Measurements from ENCODE around the gene HES7.

Gene HES7

GRCh38 chr17:8087952-8088230 lies 36.0 kb downstream of the HES7 start:
- TF ChIP-seq MYC (IDR thresholded peaks at IDR 0.05; ENCODE audit: low read depth, low read length) (no peak), MAX (IDR thresholded peaks at IDR 0.05; ENCODE audit: low read depth, low read length) (no peak), POLR2A (IDR thresholded peaks at IDR 0.05; ENCODE audit: extremely low read depth, insufficient read length) (no peak), CTCF (IDR thresholded peaks at IDR 0.05; ENCODE audit: low read depth, low read length) (no peak)
- DNase-seq (ENCODE audit: low read depth) = no peak
- H3K4me3 ChIP-seq (ENCODE audit: low read depth, low read length) = no peak overlapping the region

GRCh38 chr17:8087075-8087951 lies 36.6 kb downstream of the HES7 start, which contains the start of gene ALOX12B:
Gene ALOX12B (minus strand): TSS chr17:8087716. CDS start chr17:8087442, 274 bp downstream.
- DNase-seq (ENCODE audit: low read depth) = no peak
- H3K4me3 ChIP-seq (ENCODE audit: low read depth, low read length) = no peak within 1 kb of the TSS
- TF ChIP-seq POLR2A (IDR thresholded peaks at IDR 0.05; ENCODE audit: extremely low read depth, insufficient read length) (no peak), MAX (IDR thresholded peaks at IDR 0.05; ENCODE audit: low read depth, low read length) (no peak), MYC (IDR thresholded peaks at IDR 0.05; ENCODE audit: low read depth, low read length) (no peak), CTCF (IDR thresholded peaks at IDR 0.05; ENCODE audit: low read depth, low read length) (no peak)

GRCh38 chr17:8084250-8084649 lies 39.7 kb downstream of the HES7 start:
- DNase-seq (ENCODE audit: low read depth) = no peak
- TF ChIP-seq POLR2A (IDR thresholded peaks at IDR 0.05; ENCODE audit: extremely low read depth, insufficient read length) (no peak), CTCF (IDR thresholded peaks at IDR 0.05; ENCODE audit: low read depth, low read length) (no peak), MYC (IDR thresholded peaks at IDR 0.05; ENCODE audit: low read depth, low read length) (no peak), MAX (IDR thresholded peaks at IDR 0.05; ENCODE audit: low read depth, low read length) (no peak)
- H3K4me3 ChIP-seq (ENCODE audit: low read depth, low read length) = no peak overlapping the region

GRCh38 chr17:8082292-8082691 lies 41.6 kb downstream of the HES7 start:
- TF ChIP-seq MAX (IDR thresholded peaks at IDR 0.05; ENCODE audit: low read depth, low read length) (no peak), POLR2A (IDR thresholded peaks at IDR 0.05; ENCODE audit: extremely low read depth, insufficient read length) (no peak), MYC (IDR thresholded peaks at IDR 0.05; ENCODE audit: low read depth, low read length) (no peak)
- H3K4me3 ChIP-seq (ENCODE audit: low read depth, low read length) = no peak overlapping the region
- no peak for DNase-seq (ENCODE audit: low read depth)

- H3K4me3 ChIP-seq (ENCODE audit: low read depth, low read length) = no peak overlapping the region
- TF ChIP-seq MAX (IDR thresholded peaks at IDR 0.05; ENCODE audit: low read depth, low read length) = no peak
- no peak for TF ChIP-seq MYC (IDR thresholded peaks at IDR 0.05; ENCODE audit: low read depth, low read length)
- TF ChIP-seq CTCF (IDR thresholded peaks at IDR 0.05; ENCODE audit: low read depth, low read length) = no peak
- no peak for DNase-seq (ENCODE audit: low read depth)
These were observed 42.0 kb downstream of the HES7 start for GRCh38 chr17:8081876-8082275.

GRCh38 chr17:8080799-8081219 lies 43.1 kb downstream of the HES7 start:
- DNase-seq (ENCODE audit: low read depth) = no peak
- H3K4me3 ChIP-seq (ENCODE audit: low read depth, low read length) = no peak overlapping the region
- no peak for TF ChIP-seq MYC (IDR thresholded peaks at IDR 0.05; ENCODE audit: low read depth, low read length)
- no peak for TF ChIP-seq CTCF (IDR thresholded peaks at IDR 0.05; ENCODE audit: low read depth, low read length)
- TF ChIP-seq MAX (IDR thresholded peaks at IDR 0.05; ENCODE audit: low read depth, low read length) = no peak
- no peak for TF ChIP-seq POLR2A (IDR thresholded peaks at IDR 0.05; ENCODE audit: extremely low read depth, insufficient read length)
